ENCODE results near the gene RBPMS2.

DNA sequence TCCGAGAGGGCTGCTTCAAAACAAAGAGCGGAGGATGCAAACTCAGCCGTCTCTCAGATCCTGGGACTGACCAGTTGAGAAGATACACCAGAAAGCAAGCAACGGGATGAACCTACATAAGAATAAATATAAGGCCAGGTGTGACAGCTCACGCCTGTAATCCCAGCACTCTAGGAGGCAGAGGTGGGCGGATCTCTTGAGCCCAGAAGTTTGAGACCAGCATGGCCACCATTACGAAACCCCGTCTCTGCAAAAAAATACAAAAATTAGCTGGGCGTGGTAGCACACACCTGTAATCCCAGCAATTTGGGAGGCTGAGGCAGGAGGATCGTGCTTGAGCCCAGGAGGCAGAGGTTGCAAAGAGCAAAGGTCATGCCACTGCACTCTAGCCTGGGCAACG is 31.7 kb downstream of the RBPMS2 start:
- TF ChIP-seq, protein P1, sequence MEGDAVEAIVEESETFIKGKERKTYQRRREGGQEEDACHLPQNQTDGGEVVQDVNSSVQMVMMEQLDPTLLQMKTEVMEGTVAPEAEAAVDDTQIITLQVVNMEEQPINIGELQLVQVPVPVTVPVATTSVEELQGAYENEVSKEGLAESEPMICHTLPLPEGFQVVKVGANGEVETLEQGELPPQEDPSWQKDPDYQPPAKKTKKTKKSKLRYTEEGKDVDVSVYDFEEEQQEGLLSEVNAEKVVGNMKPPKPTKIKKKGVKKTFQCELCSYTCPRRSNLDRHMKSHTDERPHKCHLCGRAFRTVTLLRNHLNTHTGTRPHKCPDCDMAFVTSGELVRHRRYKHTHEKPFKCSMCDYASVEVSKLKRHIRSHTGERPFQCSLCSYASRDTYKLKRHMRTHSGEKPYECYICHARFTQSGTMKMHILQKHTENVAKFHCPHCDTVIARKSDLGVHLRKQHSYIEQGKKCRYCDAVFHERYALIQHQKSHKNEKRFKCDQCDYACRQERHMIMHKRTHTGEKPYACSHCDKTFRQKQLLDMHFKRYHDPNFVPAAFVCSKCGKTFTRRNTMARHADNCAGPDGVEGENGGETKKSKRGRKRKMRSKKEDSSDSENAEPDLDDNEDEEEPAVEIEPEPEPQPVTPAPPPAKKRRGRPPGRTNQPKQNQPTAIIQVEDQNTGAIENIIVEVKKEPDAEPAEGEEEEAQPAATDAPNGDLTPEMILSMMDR (IDR thresholded peaks at IDR 0.05), result no peak
- no peak for TF ChIP-seq POLR2A (IDR thresholded peaks at IDR 0.05)

Measured in prostate gland (tissue), 2 donors.